Hepatocyte (in vitro differentiated cells): ENCODE measurements around the gene PACSIN2. TPM values are rescaled to one million over a fixed set of nuclear protein-coding genes. Genes with fewer than 3 reads are reported as not detected.

Source experiments
- DNase-seq: peaks from one replicate; pipeline ENCODE4 v3.0.0-alpha.2; 2016; ENCODE audit warnings: low spot score
- H2AFZ ChIP-seq: fragments of 200-600 bp; sonication (generic); 2 replicates; pipeline ENCODE4 v1.6.0; 2016; ENCODE audit warnings: antibody characterized with exemption, mild to moderate bottlenecking
- H3K27ac ChIP-seq: fragments of 200-600 bp; sonication (generic); 2 replicates; pipeline ENCODE4 v1.5.1; 2016; ENCODE audit warnings: mild to moderate bottlenecking
- H3K27me3 ChIP-seq: fragments of 200-600 bp; sonication (generic); 2 replicates; pipeline ENCODE4 v1.6.1; 2016
- H3K36me3 ChIP-seq: fragments of 200-600 bp; sonication (generic); replicated peaks from 2 replicates; pipeline ENCODE4 v1.5.1; 2016; ENCODE audit warnings: low read depth; ENCODE audit not compliant: insufficient read depth
- H3K4me1 ChIP-seq: fragments of 200-600 bp; sonication (generic); 2 replicates; pipeline ENCODE4 v1.5.1; 2016; ENCODE audit warnings: mild to moderate bottlenecking, moderate library complexity; ENCODE audit not compliant: insufficient read depth
- H3K4me2 ChIP-seq: fragments of 200-600 bp; sonication (generic); 2 replicates; pipeline ENCODE4 v1.6.0; 2016
- H3K4me3 ChIP-seq: fragments of 200-600 bp; sonication (generic); 2 replicates; pipeline ENCODE4 v1.5.1; 2016; ENCODE audit warnings: mild to moderate bottlenecking
- H3K79me2 ChIP-seq: fragments of 200-600 bp; sonication (generic); 2 replicates; pipeline ENCODE4 v1.6.0; 2017; ENCODE audit warnings: mild to moderate bottlenecking
- H3K9me2 ChIP-seq: fragments of 200-600 bp; sonication (generic); replicated peaks from 2 replicates; pipeline ENCODE4 v1.6.0; 2017; ENCODE audit warnings: mild to moderate bottlenecking; ENCODE audit not compliant: insufficient read depth
- H3K9me3 ChIP-seq: fragments of 200-600 bp; sonication (generic); 2 replicates; pipeline ENCODE4 v1.5.1; 2016; ENCODE audit warnings: low read depth, mild to moderate bottlenecking
- H4K20me1 ChIP-seq: fragments of 200-600 bp; sonication (generic); 2 replicates; pipeline ENCODE4 v1.6.0; 2016; ENCODE audit warnings: mild to moderate bottlenecking; ENCODE audit not compliant: insufficient read depth, poor library complexity, severe bottlenecking
- CTCF ChIP-seq: fragments of 200-600 bp; sonication (generic); IDR thresholded peaks from 2 replicates; pipeline ENCODE4 v1.5.1; 2016; ENCODE audit warnings: antibody characterized with exemption, mild to moderate bottlenecking; ENCODE audit not compliant: poor library complexity
- EZH2 ChIP-seq: fragments of 200-600 bp; sonication (generic); IDR thresholded peaks from 2 replicates; pipeline ENCODE4 v1.6.1; 2016; ENCODE audit warnings: antibody characterized with exemption, mild to moderate bottlenecking, borderline replicate concordance
- EZH2phosphoT487 ChIP-seq: fragments of 200-600 bp; sonication (generic); IDR thresholded peaks from one replicate; pipeline ENCODE4 v1.6.1; 2018; ENCODE audit warnings: antibody characterized with exemption, mild to moderate bottlenecking, low read depth, moderate library complexity; ENCODE audit not compliant: unreplicated experiment, severe bottlenecking
- WGBS: methylation state at CpG from one replicate; pipeline ENCODE4 v1.1.6; 2016; ENCODE audit warnings: low lambda C conversion rate; ENCODE audit errors: missing lambda C conversion rate; 5-methylcytosine and 5-hydroxymethylcytosine counted together
- polyA plus RNA-seq: library from polyadenylated mRNA; unstranded; fragments of >200 nt; fragmentation: Nextera tagmentation; extraction: Ambion mirVana; gene quantifications from 2 replicates; pipeline ENCODE4 v1.2.1, GENCODE V29; 2016
- total RNA-seq: library from RNA; depleted of rRNA; stranded (reverse); fragments of >200 nt; gene quantifications from 2 replicates; pipeline ENCODE4 v1.2.3, GENCODE V29; 2014

Gene PACSIN2
- total and polyA plus RNA-seq, 2 experiments from 2014 or later: 77.7 to 86.3 TPM

- Histone ChIP-seq H3K36me3 (no peaks in the 10 kb centered on the region), H3K4me3 (no peak overlapping the region), H3K27me3 (no peaks in the 10 kb centered on the region), H3K9me3 (no peaks in the 10 kb centered on the region), H3K27ac (peak overlapping the region; percentile 96), H3K79me2 (peaks cover under 1% of the 10 kb centered on the region), H3K4me2 (no peak overlapping the region), H2AFZ (no peak overlapping the region), H3K4me1 (peaks cover 18% of the 10 kb centered on the region), H3K9me2 (no peaks in the 10 kb centered on the region), H4K20me1 (no peaks in the 10 kb centered on the region)
- WGBS: 64% methylated on average over 12 of the region's 14 CpGs
- DNase-seq: peak; percentile 87
- TF ChIP-seq EZH2phosphoT487: no peak
- TF ChIP-seq EZH2: no peak
- TF ChIP-seq CTCF: no peak
Observed at GRCh38 chr22:42887523-42888507, 127.1 kb downstream of the PACSIN2 start.

GRCh38 chr22:42887120-42887519, 127.8 kb downstream of the PACSIN2 start:
- peaks cover 18% of the 10 kb centered on the region for H3K4me1 ChIP-seq
- no peaks in the 10 kb centered on the region for H3K9me3 ChIP-seq
- no peaks in the 10 kb centered on the region for H4K20me1 ChIP-seq
- H3K9me2 ChIP-seq: no peaks in the 10 kb centered on the region
- H3K36me3 ChIP-seq: no peaks in the 10 kb centered on the region
- WGBS: 66% methylated on average over 7 of the region's 7 CpGs
- H3K27ac ChIP-seq: peak overlapping the region; percentile 96
- H2AFZ ChIP-seq: no peak overlapping the region
- no peaks in the 10 kb centered on the region for H3K79me2 ChIP-seq
- no peak overlapping the region for H3K4me2 ChIP-seq
- DNase-seq: peak; percentile 49
- H3K27me3 ChIP-seq: no peaks in the 10 kb centered on the region
- no peak overlapping the region for H3K4me3 ChIP-seq
- no peak for TF ChIP-seq EZH2phosphoT487
- TF ChIP-seq EZH2: no peak
- no peak for TF ChIP-seq CTCF

GRCh38 chr22:42885446-42885845, 129.5 kb downstream of the PACSIN2 start:
- Histone ChIP-seq H4K20me1 (no peaks in the 10 kb centered on the region), H3K9me3 (no peaks in the 10 kb centered on the region), H3K27ac (no peak overlapping the region), H2AFZ (no peak overlapping the region), H3K9me2 (no peaks in the 10 kb centered on the region), H3K79me2 (peaks cover 1% of the 10 kb centered on the region), H3K4me2 (no peak overlapping the region), H3K27me3 (no peaks in the 10 kb centered on the region), H3K4me3 (no peak overlapping the region), H3K4me1 (peaks cover 18% of the 10 kb centered on the region), H3K36me3 (no peaks in the 10 kb centered on the region)
- DNase-seq: no peak
- TF ChIP-seq CTCF: no peak
- 90% methylated on average over 9 of the region's 9 CpGs for WGBS
